GM19023 (cell line): ENCODE data around the gene COL15A1.

Experiments used
- ATAC-seq: cut with Tn5 transposase; IDR thresholded peaks from one replicate; pipeline ENCODE4 v1.9.1; 2021; ENCODE audit warnings: mild to moderate bottlenecking, moderate library complexity; ENCODE audit not compliant: unreplicated experiment

The COL15A1 gene

GRCh38 chr9:98915599-98915998 is 28.1 kb upstream of the COL15A1 start:
- no peak for ATAC-seq

- no peak for ATAC-seq
Observed at GRCh38 chr9:98916660-98917059, 27.0 kb upstream of the COL15A1 start.

- ATAC-seq = no peak
Observed at GRCh38 chr9:98917746-98918487, 25.8 kb upstream of the COL15A1 start.

- ATAC-seq = no peak
Observed at GRCh38 chr9:98921732-98922131, 22.0 kb upstream of the COL15A1 start.

GRCh38 chr9:98922721-98923435 is 20.8 kb upstream of the COL15A1 start:
- ATAC-seq = no peak

- no peak for ATAC-seq
Observed at GRCh38 chr9:98923451-98924123, 20.1 kb upstream of the COL15A1 start.

- no peak for ATAC-seq
Observed at GRCh38 chr9:98924946-98925820, 18.5 kb upstream of the COL15A1 start.

DNA sequence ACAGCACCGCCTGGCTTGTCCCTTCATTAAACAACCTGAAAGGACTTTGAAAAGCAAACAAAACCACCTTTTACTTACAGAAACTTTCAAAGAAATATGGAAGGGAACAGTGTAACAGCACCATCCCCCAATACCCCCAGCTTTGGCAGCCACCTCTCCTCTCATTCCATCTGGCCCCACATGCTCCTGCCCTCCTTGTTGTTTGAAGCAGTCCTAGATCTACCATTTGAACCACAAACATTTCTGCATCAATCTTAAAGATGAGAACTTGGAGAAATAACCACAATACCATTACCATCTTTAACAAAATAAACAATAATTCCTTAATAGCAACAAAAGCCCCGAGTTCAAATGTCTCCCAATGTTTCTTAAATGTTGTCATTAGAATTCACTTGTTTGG is 17.8 kb upstream of the COL15A1 start:
- no peak for ATAC-seq

GRCh38 chr9:98927724-98928123 is 16.0 kb upstream of the COL15A1 start:
- no peak for ATAC-seq

DNA sequence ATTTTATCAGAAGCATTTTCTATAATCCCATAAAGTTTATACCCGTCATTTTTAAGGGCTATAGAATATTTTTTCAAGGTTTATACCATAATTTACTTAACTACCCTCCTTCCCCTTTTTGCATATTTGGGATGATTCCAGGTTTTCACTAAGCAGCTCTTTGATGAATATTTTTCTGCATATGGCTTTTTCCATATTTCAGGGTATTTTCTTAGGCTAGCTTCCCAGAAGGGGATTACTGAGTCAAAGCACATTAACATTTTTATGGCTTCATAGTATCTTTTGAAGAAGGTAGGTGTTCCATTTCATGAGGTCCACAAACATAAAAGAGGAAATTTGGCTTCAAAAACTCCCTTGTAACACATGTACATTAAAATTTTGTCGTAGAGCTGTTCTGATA is 14.6 kb upstream of the COL15A1 start:
- no peak for ATAC-seq

- ATAC-seq = no peak
Observed at GRCh38 chr9:98929895-98930341, 13.8 kb upstream of the COL15A1 start.

DNA sequence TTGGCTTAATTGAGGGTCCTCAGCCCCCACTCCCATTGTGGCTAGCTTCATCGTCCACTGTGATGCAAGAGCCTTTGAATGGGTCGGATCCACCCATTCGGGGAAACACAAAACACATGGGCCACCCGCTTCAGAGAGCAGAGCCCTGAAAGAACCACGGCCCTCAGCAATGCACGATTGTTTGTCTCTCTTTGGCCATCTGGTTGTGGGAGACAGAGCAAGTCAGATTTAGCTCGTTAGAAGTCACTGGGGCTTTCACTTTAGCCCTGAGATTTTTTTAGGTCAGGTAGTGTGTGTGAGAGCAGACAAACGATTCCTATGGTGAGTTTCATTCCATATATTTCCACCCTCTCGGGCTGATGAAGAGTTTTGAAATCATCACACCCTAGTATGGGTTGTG is 12.9 kb upstream of the COL15A1 start:
- ATAC-seq = no peak

GRCh38 chr9:98931600-98932389 is 11.9 kb upstream of the COL15A1 start:
- ATAC-seq = no peak

GRCh38 chr9:98933185-98933584 is 10.5 kb upstream of the COL15A1 start:
- ATAC-seq = no peak

DNA sequence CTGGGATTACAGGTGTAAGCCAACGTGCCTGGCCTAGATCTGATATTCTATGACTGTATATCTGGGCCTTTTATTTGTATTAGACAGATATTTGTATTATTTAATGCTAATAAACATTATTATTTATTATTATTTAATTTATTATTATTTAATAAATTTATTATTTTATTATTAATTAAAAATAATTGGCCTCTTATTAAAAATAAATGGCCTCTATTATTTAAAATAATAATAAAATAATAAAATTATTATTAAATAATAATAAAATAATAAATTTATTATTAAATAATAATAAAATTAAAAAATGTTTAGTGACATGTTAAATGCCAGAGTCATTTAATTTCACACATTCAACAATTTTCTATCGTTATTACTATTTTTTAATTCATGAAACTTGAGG is 9.8 kb upstream of the COL15A1 start:
- no peak for ATAC-seq

DNA sequence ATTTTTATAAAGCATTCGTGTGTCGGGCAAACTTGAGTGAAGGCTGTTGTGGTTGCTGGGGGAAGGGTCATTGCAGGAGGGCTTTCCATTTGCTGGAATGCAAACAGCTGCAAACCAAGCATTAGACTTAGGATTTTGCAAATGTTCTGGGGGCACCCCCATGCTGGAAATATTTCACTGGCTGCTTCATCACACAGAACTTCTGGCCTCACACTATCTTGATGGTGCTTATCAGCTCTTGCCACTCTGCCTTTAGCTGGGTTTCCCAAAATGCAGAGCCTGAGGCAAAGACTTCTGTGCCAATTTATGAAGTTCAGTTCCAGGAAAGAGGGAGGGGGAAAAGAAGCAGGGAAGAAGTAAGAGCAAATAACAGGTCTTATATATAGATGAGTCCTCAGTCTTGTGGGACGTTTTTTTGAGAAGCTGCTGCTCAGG is 8.6 kb upstream of the COL15A1 start:
- ATAC-seq = no peak

- ATAC-seq = no peak
Observed at GRCh38 chr9:98940276-98940675, 3.4 kb upstream of the COL15A1 start.

- ATAC-seq = no peak
Observed at GRCh38 chr9:98941946-98942523, 1.7 kb upstream of the COL15A1 start.

- ATAC-seq = no peak
Observed at GRCh38 chr9:98942906-98943681, 613 bp upstream of the COL15A1 start.
